Central memory CD4-positive, alpha-beta T cell (primary cell): ENCODE measurements around the gene ANKRD6.
"Not testable (repeated sequence)": the region's sequence is repeated elsewhere in the genome, so short reads cannot be mapped to it uniquely, and the experiment has no call there.

ENCODE experiments used
- DNase-seq: peaks from one replicate; pipeline ENCODE4 v3.0.0; 2022
- total RNA-seq, 3 experiments: gene quantifications; one replicate each; lab custom pipeline; 2026; lab: John Stamatoyannopoulos, UW

The ANKRD6 gene
- total RNA-seq: 2.9 to 7.0 (median 6.4) reads per million in 3 experiments

DNA sequence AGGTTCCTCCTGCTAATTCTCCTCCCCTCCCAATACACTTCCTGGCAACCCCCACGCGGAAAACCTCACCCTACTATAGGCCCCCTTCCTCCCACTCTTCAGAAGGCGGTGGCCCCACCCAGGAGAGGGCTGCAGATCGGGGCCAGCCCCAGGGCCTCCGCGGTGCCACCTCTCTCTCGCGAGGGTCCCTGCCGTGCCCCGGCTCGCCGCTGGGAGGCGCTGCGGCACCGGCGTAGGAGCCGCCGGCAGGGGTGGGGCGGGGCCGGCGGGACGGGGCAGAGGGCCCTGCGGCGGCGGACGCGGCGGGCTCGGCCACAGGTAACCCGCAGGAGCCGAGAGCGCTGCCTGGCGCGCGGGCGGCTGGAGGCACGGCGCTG lies at the start of gene ANKRD6:
ANKRD6 (plus strand) TSS at position 278 of the 377 bp plus-strand sequence. CDS start 133,825 bp downstream, outside the sequence.
- DNase-seq: peak; percentile 72

DNA sequence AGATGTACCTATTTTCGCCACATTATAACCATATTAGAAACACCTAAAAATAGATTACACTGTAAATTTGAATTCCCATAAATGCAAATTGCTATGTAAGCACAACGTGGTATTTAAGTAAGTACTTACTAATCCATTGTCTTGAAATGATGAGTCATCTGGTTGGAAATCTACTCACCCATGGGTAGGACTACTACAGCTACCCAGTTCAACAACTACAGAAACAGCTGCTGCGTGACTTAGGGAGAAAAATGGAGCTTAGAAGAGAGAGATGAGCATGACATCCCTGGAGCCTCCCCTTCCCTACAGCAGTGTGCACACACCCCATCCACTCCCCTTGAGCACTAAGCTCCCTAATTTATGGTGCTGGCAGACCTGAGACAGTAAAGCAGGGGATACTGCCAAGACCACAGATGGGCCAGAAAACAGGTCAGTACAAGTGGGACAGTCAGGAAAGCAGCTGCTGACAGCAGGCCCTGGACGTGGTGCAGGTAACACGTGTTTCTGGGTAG lies 47.7 kb upstream of the ANKRD6 start:
- no peak for DNase-seq

GRCh38 chr6:89385846-89386245 lies 47.1 kb upstream of the ANKRD6 start:
- no peak for DNase-seq

DNA sequence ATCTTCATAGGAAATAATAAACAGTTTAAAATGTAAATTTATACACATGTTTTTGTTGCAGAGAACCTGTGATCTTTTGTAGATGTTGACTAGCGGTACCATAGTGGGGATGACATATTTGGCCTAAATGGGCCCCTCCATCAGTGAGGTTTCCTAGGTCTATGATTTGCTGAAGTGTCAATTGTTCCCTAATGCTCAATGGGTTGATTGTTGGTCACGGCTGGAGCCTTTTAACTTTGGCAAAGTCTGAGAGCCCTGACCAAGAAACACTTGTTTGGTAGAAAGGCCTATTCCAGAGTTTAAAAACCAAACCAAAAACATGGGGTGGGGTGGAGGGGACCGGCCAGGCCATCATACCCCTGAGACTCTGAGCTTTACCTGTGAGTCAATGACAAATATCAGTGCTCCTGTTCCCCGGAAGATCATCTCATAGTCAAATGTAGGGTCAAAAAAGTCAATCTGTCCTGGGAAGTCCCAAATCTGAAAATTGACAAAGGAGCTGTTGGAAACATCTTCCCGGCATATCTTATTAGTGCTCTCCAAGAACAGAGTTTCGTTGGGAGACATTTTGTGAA lies 45.9 kb upstream of the ANKRD6 start:
- no peak for DNase-seq

GRCh38 chr6:89387516-89388201 lies 45.3 kb upstream of the ANKRD6 start:
- no peak for DNase-seq

DNA sequence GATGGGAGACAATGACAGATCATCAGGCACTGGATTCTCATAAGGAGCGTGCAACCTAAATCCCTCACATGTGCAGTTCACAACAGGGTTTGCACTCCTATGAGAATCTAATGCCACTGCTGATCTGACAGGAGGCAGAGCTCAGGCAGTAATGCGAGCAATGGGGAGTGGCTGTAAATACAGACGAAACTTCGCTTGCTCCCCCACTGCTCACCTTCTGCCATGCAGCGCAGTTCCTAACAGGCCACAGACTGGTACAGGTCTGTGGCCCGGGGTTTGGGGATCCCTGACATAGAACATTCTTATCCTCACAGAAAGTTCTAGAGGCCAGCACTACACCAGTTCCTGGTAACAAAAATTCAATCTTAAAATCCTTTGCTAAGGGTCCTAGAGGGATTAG lies 44.1 kb upstream of the ANKRD6 start:
- DNase-seq: no peak

- no peak for DNase-seq
Measured at GRCh38 chr6:89392823-89393222, 40.1 kb upstream of the ANKRD6 start.

GRCh38 chr6:89393659-89394058 lies 39.3 kb upstream of the ANKRD6 start:
- no peak for DNase-seq

- DNase-seq: not testable (repeated sequence)
Measured at GRCh38 chr6:89397884-89398283, 35.1 kb upstream of the ANKRD6 start.

- DNase-seq: no peak
Measured at GRCh38 chr6:89398762-89399525, 34.0 kb upstream of the ANKRD6 start.

GRCh38 chr6:89400050-89400449 lies 32.9 kb upstream of the ANKRD6 start:
- DNase-seq: no peak

GRCh38 chr6:89400912-89401399 lies 32.0 kb upstream of the ANKRD6 start:
- no peak for DNase-seq

DNA sequence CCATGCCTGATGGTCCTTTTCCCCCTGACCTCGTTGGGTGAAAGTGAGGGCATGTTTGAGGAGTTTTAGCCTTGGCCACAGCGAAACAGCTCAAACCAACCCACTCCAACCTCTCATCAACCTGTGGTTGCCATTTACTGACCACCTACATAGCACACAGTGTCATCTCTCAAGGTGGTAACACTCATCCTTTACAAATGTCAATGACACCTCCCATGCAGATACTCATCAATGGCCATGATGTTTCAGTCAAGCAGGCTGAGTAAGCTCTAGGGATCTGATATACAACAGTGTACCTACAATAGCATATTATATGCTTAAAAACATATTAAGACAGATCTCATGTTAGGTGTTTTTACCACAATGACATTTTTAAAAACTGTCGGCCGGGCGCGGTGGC lies 30.2 kb upstream of the ANKRD6 start:
- DNase-seq: no peak

DNA sequence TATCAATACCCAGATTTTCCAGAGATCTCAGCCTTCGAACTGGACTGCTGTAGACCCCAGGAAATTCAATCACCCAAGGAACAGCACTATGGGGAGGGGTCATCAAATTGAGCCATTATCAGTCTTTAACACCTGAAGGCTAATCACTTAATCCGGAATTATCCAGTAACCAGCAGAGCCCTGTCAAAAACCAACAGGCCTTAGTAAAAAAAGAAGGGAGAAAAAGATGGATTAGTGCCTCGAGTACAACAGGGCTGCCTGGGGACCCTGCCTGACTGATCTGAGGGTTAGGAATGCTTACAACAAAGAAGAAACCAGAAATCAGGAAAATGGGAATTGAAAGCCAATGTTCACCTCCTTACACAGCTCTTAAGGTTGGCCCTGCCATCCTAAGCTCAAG lies 28.4 kb upstream of the ANKRD6 start:
- no peak for DNase-seq

DNA sequence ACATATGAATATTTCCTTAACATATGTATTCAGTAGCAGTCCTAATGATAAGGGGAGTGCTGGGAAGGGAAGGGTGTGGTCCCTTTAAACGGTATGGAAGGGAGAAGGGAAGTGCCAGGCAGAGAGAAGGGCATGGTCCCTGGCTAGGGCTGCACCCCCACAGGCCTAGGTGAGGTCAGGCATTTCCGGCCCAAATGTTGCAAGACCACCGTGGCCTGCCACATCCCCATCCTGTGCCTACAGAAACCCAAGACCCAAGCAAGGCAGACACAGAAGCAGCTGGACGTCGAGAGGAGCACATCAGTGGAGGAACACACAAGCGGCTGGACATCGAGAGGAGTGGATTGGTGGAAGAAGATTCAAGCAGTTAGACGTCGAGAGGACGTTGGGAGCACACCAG lies 26.8 kb upstream of the ANKRD6 start:
- no peak for DNase-seq

DNA sequence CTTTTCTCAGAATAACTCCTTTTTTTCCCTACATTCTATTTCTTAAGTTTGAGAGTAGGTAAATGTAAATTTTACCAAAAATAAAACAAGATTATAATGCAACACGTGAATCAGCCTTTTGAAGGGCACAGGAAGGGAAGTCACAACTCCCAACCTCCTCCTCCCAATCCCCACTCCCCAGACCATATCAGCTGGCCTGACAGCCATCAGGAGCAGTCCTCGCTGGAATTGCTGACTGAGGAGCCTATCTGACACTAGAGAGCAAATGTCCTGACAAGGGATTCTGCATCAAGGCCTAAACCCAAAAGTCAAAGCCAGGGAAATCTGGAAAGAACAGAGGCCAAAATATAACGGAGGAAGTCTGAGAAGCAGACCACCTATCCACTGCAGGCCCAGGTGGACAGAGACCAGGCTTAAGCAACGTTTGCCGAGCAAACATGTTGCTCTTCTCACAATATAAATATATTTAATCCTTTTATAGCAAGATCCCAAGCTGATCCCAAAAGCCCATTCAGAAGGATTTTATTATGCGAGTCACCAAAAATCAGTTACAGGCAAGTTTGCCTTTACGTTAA lies 23.4 kb upstream of the ANKRD6 start:
- no peak for DNase-seq

DNA sequence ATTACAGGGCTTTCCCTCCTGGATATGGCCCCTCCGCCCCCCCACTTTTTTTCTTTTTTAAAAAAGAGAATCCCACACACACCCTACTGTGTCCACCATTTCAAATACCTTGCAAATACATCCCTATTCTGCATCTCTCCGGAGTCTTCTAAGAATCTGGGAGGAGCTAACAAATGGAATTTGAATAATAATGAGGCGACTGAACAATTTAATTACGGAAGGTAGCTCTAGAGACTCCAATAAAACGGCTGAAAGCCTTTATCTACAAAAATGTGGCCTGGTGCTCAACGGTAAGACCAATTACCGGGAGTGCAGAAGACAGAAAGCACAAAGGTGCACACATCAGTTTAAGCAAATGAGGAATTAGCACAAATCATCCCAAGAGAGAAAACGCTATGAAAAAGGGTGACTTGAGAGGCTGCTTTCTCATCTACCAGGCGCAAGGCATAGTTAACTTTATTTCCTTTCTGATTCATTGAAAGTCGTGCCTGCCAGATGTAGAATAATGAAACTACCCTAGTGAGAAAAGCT lies 22.7 kb upstream of the ANKRD6 start:
- no peak for DNase-seq

- DNase-seq: no peak
Measured at GRCh38 chr6:89410788-89411144, 22.2 kb upstream of the ANKRD6 start.

DNA sequence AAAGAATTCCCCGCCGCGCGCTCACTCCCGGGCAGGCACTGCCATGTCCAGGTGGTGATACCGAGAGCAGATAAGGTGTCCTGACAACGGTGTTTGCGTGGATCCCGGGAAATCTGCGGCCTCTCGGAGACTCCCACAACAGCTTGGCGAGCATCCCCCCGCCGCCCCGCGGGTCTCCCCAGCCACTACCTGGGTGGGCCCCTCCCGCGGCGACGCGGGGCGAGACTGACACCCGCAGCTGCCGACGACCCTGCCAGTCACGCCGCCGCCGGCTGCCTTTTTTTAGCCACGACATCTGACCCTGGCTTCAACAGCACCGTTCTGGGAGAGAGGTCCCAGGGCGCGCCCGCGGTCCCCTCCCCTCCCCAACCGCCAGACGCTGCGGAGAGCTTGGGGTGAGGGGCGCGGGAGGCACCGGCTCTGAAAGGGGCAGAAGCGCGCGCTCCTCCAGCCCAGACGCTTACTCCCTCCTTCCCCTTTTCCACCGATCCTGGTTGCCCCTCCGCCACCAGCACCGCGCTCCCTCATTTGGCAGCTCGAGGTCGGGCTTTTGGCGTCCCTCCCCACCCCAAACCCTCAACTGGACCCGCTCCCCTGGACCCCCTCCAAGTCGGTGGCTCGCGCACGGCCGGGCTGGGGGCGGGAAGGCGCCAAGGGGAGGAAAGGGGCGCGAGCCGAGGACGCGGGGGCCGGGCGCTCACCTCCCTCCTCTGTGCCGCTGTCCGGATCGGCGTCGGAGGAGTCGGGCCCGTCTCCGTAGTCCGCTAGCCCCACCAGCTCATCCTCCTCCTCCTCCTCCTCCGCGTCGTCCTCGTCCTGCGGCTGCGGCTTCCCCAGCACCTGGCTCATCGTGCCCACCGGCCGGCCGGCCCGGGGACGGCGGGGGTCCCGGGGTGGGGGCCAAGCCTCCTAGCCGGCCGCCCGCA lies 21.5 kb upstream of the ANKRD6 start:
- DNase-seq: peak; percentile 9

DNA sequence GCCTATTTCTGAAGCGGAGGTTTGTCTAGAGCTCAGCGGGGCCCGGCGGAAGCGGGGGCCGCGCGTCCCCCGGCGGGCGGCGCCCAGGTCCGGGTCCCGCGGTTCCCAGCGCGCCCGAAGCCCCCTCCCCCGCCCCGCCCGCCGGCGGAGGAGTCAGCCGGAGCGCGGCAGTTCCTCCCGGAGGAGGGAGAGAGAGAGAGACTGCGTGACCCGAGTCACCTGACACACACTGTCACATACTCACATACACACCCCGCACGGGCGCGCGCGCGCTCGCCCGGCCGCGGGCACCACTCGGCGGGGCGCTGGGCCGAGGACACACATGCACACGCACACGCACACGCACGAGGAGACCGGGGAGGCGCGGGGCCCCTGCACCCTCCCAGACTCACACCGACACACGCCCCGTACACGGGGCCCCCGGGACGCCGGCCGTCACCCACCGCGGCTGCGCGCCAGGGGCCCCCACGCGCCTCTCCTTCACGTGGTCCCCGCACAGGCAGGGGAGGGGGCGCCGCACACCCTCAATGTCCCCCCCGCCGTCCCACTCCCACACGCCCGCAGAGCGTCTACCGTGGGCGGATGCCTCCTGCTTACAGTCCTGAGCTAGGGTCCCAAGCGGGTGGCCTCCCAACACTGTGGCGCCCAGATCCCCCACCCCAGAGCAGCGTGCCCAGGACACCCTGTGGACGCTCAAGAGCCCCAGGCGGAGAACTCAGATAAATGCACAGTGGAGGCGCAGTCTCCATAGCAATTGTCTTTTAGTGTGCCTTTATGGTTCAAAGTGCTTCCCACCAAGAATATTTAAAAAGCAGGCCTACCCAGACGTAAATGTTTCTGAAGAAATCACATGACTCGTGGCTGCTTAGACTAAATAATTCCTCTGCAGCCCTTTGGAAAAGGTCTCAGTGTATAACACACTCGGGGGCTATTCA lies 20.6 kb upstream of the ANKRD6 start, which contains the start of gene RRAGD:
RRAGD (minus strand) TSS at position 203 of the 935 bp plus-strand sequence. CDS start 280 bp downstream, outside the sequence.
- peak; percentile 67 for DNase-seq

DNA sequence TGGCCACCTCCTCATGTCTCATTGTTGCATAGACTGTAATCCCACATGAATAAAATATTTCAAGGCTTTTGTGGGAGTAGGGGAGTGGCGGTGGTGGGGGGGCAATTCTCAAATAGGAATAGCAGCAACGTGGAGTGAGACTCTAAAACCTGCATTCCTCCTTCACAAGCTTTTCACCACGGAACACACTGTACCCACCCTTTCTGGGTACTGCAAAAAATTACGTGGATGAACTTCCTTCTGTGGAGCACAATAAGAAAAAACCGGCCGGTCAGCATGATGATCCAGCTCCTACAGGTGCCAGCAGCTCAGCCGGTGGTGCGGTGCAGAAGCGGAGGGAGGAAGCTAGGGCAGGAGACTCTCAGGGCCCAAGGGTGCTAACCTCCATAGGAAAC lies 19.9 kb upstream of the ANKRD6 start:
- DNase-seq: no peak
